Dedifferentiated amniotic fluid mesenchymal stem cell (primary cell): Measurements from ENCODE around the gene CPA5.

Experiments
- DNase-seq: peaks from one replicate; pipeline ENCODE4 v3.0.0-alpha.2; 2016; ENCODE audit errors: extremely low spot score

Gene CPA5

GRCh38 chr7:130397051-130397757 lies 52.6 kb downstream of the CPA5 start:
- DNase-seq: no peak

DNA sequence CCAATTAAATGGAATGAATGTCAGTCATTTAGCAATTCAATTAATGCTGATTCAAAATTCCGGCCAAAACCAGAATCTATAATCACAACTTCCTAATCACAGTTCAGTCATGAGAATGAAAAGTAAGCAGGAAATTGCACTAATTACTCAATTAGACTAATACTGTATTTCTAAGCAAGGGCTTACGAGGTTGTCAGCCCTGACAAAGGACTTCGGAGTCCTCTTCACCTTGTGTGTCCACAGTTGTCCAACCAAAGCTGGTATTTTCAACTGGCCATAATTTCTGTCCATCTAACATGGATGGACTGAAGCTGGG lies 53.1 kb downstream of the CPA5 start:
- no peak for DNase-seq

DNA sequence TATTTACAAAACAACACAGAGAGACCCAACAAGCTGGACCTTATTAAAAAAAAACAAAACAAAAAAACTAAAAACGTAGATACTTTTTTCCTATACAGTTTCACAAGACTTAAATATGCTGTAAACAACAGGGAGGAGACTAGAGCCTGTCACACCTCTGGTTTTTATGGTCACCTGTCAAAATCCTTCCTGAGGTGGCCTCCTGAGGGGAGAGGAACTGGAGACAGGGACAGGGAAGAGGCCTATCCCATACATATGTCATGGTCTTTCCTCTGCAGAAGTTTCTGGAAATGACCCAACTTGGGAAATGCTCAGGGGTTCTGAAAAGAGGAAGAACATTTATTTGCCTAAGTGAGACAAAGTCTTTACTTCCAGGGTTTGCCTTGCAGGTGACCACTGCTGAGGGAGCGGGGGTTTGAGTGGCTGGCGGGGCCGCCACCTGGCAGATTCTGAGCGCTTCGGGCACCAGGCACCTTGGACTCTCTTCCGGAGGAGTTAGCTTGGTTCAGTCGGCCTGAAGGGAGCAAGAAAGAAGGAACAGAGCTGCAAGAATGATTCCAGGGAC lies 54.0 kb downstream of the CPA5 start:
- DNase-seq: no peak

GRCh38 chr7:130400120-130400572 lies 55.5 kb downstream of the CPA5 start:
- peak; percentile 97 for DNase-seq

DNA sequence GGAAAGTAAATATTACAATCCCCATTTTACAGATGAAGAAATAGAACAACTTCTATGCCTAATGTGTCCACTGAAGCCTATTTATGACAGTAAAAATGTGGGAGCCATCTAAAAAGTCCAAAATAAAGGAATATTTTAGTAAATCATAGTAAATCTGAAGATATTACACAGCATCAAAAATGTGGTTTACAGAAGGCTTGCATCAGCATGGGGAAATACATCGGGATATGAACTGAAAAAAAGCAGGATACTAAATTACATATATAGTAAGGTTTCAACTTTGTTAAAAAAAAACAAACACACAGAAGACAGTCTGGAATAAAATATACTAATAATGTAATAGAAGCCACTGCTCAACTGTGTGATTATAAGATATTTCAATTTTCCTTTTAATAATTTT lies 56.5 kb downstream of the CPA5 start:
- DNase-seq: peak; percentile 91

- DNase-seq: peak; percentile 27
Measured at GRCh38 chr7:130401578-130401977, 57.0 kb downstream of the CPA5 start.

DNA sequence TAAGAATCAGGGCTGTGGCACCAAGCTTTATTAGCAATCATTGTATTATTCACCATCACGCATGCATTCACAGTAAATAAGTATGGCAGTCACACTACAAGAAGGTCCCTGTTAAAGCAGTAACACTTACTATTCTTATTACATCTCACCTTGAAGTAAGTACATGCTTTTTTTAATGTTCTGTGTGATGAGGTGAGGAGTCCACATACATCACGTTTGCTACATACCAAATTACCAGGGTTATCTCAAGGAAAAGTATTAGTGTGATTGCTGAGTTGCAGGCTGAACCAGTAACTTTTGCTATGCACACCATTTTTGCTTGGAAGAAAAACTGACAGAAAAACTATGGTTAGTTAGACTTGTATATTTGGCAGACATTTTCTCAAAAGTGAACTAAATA lies 60.4 kb downstream of the CPA5 start:
- DNase-seq: no peak

- no peak for DNase-seq
Measured at GRCh38 chr7:130409067-130409711, 64.6 kb downstream of the CPA5 start.

DNA sequence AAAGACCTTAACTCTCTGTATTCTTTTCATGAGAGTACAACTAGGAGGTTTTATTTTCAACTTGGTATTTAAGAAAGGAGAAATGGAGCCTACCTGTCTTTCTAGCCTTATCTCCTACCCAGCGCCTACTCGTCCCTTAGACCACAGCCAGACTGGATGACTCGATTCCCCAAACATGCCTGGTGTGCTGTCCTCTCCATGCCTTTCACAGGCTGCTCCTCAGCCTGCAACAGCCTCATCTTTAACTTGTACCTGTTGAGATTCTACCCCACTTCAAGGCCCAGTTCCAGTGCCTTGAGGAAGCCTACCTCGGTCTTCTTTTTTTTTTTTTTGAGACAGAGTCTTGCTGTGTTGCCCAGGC lies 65.1 kb downstream of the CPA5 start:
- DNase-seq: no peak

GRCh38 chr7:130410868-130411541 lies 66.4 kb downstream of the CPA5 start:
- no peak for DNase-seq

GRCh38 chr7:130413201-130413600 lies 68.6 kb downstream of the CPA5 start:
- no peak for DNase-seq

GRCh38 chr7:130415006-130415405 lies 70.4 kb downstream of the CPA5 start:
- no peak for DNase-seq

DNA sequence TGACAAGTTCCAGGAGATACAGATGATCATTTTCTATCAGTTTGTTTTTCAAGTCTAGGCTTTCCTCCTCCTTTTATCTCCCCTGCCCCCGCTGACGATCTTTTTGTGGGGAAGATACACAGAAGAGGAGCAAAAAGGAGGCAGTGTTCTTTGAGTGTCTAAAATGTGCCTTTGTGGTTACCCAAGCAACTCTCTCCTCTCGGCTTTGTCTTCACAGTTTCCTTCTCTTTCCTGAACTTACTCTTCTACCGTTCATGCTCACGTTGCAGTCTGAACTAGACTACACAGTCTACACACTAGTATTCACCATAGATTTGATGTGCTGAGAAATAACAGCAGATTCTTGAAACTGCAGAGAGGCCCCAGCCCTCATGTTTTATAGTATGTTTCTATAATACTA lies 72.6 kb downstream of the CPA5 start:
- DNase-seq: no peak

GRCh38 chr7:130418306-130418705 lies 73.7 kb downstream of the CPA5 start:
- no peak for DNase-seq
